Thyroid gland (tissue), 4 donors: Measurements from ENCODE around the gene C12orf56.

Experiments
- POLR2A ChIP-seq, 2 donors: fragments of 450-650 bp; IDR thresholded peaks; one replicate each; pipeline ENCODE4 v1.6.1; 2017; ENCODE audit warnings: antibody characterized with exemption in 2 of 2, mild to moderate bottlenecking in 2 of 2, moderate library complexity in 1 of 2
- TF ChIP-seq, protein P1 (sequence below), 6 experiments: fragments of 200-600 bp in 3 of 6; fragments of 450-650 bp in 3 of 6; sonication (generic) in 3 of 6; IDR thresholded peaks; one replicate each; pipeline ENCODE4 v1.5.1; 2016 to 2019; ENCODE audit warnings: antibody characterized with exemption in 6 of 6, mild to moderate bottlenecking in 2 of 6, inconsistent platforms in 1 of 6, moderate library complexity in 1 of 6

DNA sequence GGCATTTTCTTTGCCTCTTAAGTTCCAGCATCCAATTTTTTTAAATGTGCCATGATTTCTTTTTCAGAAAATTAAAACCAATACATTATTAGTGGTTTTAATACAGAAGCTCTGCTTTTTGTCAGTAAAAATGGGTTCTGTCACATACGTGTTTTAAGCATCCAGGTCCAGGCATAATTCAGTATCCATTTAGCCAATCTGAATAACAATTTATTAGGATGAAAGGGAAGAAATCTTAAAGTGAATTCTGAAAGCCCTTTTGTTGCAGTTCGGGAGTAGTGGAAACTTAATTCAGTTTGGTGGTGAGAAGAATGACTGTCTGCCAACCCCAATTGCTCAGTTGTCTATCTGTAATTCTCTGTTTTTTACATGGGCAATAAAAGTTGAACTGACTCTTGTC is 20.9 kb upstream of the C12orf56 start:
- TF ChIP-seq, protein P1, sequence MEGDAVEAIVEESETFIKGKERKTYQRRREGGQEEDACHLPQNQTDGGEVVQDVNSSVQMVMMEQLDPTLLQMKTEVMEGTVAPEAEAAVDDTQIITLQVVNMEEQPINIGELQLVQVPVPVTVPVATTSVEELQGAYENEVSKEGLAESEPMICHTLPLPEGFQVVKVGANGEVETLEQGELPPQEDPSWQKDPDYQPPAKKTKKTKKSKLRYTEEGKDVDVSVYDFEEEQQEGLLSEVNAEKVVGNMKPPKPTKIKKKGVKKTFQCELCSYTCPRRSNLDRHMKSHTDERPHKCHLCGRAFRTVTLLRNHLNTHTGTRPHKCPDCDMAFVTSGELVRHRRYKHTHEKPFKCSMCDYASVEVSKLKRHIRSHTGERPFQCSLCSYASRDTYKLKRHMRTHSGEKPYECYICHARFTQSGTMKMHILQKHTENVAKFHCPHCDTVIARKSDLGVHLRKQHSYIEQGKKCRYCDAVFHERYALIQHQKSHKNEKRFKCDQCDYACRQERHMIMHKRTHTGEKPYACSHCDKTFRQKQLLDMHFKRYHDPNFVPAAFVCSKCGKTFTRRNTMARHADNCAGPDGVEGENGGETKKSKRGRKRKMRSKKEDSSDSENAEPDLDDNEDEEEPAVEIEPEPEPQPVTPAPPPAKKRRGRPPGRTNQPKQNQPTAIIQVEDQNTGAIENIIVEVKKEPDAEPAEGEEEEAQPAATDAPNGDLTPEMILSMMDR (IDR thresholded peaks at IDR 0.05) = no peak
- no peak for TF ChIP-seq POLR2A (IDR thresholded peaks at IDR 0.05)
